IgD-negative memory B cell (primary cell): ENCODE measurements around the gene GHR. TPM values are rescaled to one million over a fixed set of nuclear protein-coding genes. Genes with fewer than 3 reads are reported as not detected.

ENCODE experiments used
- H3K27ac Mint-ChIP-seq, 3 donors: one replicate each; pipeline ENCODE4 v1.8.0; 2020 to 2022; ENCODE audit warnings: mild to moderate bottlenecking in 3 of 3, mixed read lengths in 3 of 3, moderate library complexity in 1 of 3
- H3K27me3 Mint-ChIP-seq: one replicate; pipeline ENCODE4 v1.8.0; 2021; ENCODE audit warnings: mixed read lengths
- H3K36me3 Mint-ChIP-seq: one replicate; pipeline ENCODE4 v1.8.0; 2020; ENCODE audit warnings: mild to moderate bottlenecking, mixed read lengths
- H3K4me1 Mint-ChIP-seq, 3 donors: one replicate each; pipeline ENCODE4 v1.8.0; 2020 to 2022; ENCODE audit warnings: mixed read lengths in 3 of 3, mild to moderate bottlenecking in 1 of 3
- H3K4me3 Mint-ChIP-seq, 4 donors: one replicate each; pipeline ENCODE4 v1.8.0; 2020 to 2022; ENCODE audit warnings: mild to moderate bottlenecking in 4 of 4, mixed read lengths in 4 of 4, moderate library complexity in 3 of 4
- H3K9me3 Mint-ChIP-seq, 3 donors: one replicate each; pipeline ENCODE4 v1.8.0; 2020 to 2021; ENCODE audit warnings: mixed read lengths in 3 of 3, mild to moderate bottlenecking in 1 of 3
- polyA plus RNA-seq: library from polyadenylated mRNA; unstranded; fragments of 300-500 nt; fragmentation: Illumina TruSeq; gene quantifications from one replicate; pipeline ENCODE4 v1.2.3, GENCODE V29; 2021

Gene GHR
- polyA plus RNA-seq, 1 donor from 2014 or later: not detected

DNA sequence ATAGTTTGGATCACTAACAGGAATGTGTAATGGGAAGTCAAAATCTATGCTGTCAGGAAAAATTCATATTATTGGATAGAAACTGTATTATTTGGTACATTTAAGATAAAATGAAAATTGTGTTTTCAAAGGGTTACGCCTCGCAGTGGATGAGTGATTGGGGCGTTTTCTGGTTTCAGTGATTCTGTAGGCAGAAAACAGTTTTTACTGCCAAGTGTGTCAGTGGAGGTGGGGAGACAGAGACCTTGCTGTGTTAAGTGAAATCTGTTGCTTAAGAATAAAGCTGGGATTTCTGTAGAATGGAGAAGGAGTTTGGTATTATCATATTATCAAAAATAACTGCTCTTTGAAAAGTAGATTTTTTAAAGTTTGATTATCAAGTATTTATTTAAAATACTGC lies 69.7 kb downstream of the GHR start:
- H3K4me3 Mint-ChIP-seq: no peak overlapping the region
- H3K36me3 Mint-ChIP-seq: peaks cover 2% of the 10 kb centered on the region
- no peaks in the 10 kb centered on the region for H3K9me3 Mint-ChIP-seq
- no peaks in the 10 kb centered on the region for H3K4me1 Mint-ChIP-seq
- H3K27me3 Mint-ChIP-seq: no peaks in the 10 kb centered on the region
- H3K27ac Mint-ChIP-seq: no peak overlapping the region

DNA sequence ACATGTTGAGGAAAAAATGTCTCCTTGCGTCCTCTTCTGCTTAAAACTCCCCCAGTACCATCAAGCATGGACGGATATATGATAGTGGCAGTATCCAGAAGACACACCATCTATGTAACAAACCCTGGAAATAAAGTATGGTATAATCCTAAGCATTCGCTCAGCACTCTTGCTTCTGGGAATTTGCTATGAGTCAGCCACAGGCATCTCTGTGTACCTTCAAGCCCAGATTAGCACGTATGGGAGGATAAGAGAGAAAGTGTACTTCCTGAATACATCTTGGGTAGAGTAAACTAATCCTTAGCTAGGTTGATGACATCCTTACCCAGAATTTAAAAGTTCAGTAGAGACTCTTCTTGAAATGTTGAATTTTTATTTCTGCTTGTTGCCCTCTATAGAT lies 71.2 kb downstream of the GHR start:
- Mint-ChIP-seq H3K4me1 (no peaks in the 10 kb centered on the region), H3K4me3 (no peak overlapping the region), H3K27ac (no peak overlapping the region), H3K9me3 (no peaks in the 10 kb centered on the region), H3K27me3 (no peaks in the 10 kb centered on the region), H3K36me3 (peaks cover 2% of the 10 kb centered on the region)

DNA sequence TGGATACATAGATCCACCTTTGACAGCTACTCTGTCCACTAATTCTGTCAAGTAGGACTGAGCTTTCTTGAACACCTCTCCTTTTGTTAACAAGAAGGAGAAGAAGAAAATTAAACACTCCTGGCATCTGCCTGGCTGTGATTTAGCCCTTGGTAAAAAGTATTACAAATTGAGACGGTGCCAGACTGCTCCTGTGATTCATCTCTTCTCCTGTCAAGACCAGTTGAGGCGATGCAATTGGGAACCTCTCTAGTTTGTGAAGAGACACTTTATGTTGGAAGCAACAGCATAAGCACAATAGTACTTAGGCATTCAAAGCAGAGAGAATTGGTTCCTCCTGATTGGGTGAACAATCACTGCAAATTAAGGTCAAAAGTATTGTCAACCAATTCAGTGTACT lies 72.7 kb downstream of the GHR start:
- H3K27me3 Mint-ChIP-seq: no peaks in the 10 kb centered on the region
- H3K4me1 Mint-ChIP-seq: no peaks in the 10 kb centered on the region
- H3K36me3 Mint-ChIP-seq: peaks cover 2% of the 10 kb centered on the region
- no peaks in the 10 kb centered on the region for H3K9me3 Mint-ChIP-seq
- H3K4me3 Mint-ChIP-seq: no peak overlapping the region
- no peak overlapping the region for H3K27ac Mint-ChIP-seq

DNA sequence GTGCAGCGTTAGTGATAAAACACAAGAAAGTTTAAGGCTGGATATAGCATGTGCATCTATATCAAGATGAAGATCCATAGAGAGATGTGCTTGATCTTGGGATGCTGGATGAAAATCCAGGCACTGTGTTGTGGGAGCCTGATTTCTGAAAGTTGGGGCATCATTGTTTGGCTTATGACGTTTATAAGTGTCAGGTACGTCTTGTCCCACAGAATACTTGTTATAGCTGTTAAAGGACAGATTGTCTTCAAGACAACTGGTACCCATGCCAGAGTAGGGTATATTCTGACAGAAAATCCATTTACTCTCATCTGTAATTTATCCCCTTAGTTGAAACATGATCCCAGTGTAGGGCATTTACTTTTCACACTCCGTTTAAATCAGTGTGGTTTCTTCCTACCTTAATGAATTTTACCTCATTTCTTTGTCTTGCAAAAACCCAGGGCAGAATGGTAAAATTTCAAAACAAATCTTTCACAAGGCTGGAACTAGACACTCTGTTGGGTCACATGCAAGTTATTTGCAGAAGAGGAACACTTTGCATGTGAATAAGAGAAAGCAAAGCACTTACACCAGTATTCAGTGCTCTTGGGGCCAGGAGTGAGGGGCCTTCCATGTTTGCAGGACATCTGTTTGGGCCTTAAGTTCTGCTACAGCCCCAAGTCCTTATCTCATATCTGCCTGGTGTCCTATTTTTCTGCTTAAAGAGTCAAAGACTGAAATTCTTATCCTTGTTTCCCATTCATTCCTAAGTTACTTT lies 73.3 kb downstream of the GHR start:
- Mint-ChIP-seq H3K36me3 (peaks cover 2% of the 10 kb centered on the region), H3K9me3 (no peaks in the 10 kb centered on the region), H3K27ac (no peak overlapping the region), H3K4me1 (no peaks in the 10 kb centered on the region), H3K4me3 (no peak overlapping the region), H3K27me3 (no peaks in the 10 kb centered on the region)

DNA sequence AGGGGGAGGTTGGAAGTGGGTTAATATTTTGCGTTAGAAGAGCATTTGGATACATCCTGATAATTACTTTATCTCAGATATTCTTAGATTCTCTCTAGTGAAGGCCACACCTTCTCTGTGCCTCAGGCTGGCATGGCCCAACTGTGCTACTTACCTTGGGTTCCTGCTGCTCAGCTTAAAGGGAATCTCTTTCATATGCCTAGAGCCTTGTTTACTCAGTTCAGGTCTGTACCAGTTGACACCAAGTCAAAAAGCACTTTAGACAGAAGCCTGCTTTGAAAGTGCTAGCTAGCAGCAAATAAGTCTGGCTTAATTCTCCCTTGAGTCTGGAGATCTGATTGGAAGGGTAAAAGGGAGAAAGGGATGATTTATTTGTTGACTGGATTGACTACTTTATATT lies 74.8 kb downstream of the GHR start:
- Mint-ChIP-seq H3K4me1 (no peaks in the 10 kb centered on the region), H3K9me3 (no peaks in the 10 kb centered on the region), H3K27me3 (no peaks in the 10 kb centered on the region), H3K36me3 (no peaks in the 10 kb centered on the region), H3K27ac (peak overlapping the region in 1 of 3 donors; percentile 68), H3K4me3 (no peak overlapping the region)

DNA sequence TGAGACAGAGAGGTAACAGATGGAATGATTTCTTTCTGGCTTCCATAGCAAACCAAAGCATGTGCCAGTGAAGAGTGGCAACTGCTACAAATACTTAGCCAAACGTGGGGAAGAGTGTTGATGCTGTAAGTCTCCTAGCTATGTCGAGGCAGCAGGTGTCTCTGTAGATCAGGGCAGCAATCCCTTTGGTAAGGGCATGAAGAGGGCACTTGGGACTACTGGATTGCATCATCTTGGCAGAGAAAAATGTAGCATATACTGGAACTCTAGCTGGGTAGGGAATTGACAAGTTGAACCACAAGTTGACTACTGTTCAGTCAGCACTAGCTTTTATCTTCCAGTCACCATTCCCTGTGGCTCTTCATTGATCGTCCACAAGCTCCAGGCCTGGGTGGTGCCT lies 75.8 kb downstream of the GHR start:
- H3K9me3 Mint-ChIP-seq: no peaks in the 10 kb centered on the region
- no peak overlapping the region for H3K27ac Mint-ChIP-seq
- no peak overlapping the region for H3K4me3 Mint-ChIP-seq
- no peaks in the 10 kb centered on the region for H3K4me1 Mint-ChIP-seq
- H3K27me3 Mint-ChIP-seq: no peaks in the 10 kb centered on the region
- no peaks in the 10 kb centered on the region for H3K36me3 Mint-ChIP-seq

DNA sequence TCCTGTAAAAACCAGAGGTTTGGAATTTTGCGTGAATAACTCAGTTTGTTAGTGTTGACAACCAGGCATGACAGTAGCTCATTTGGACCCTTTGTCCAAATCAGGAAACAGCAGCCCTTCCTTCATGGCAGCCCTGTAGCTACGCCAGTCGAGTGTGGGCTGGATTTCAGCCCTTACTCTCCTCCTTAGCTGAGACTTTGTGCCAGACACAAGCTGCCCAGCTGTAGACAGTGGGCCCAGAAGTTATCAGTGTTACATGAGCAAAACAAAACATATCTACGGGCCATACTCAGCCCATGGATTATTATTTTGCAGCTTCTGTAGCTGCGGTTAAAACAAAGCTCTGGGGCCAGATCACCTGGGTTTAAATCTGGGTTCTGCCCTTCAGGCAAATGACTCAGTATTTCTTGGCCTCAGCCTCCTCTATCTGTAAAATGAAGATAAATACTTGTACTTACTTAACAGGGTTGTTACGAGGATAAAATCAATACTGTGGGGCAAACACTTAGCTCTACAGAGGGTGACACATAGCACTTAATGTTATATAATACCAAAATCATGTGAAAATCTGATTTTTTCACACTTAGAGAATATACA lies 76.9 kb downstream of the GHR start:
- Mint-ChIP-seq H3K27me3 (no peaks in the 10 kb centered on the region), H3K4me3 (no peak overlapping the region), H3K9me3 (no peaks in the 10 kb centered on the region), H3K36me3 (no peaks in the 10 kb centered on the region), H3K27ac (no peak overlapping the region), H3K4me1 (no peaks in the 10 kb centered on the region)

DNA sequence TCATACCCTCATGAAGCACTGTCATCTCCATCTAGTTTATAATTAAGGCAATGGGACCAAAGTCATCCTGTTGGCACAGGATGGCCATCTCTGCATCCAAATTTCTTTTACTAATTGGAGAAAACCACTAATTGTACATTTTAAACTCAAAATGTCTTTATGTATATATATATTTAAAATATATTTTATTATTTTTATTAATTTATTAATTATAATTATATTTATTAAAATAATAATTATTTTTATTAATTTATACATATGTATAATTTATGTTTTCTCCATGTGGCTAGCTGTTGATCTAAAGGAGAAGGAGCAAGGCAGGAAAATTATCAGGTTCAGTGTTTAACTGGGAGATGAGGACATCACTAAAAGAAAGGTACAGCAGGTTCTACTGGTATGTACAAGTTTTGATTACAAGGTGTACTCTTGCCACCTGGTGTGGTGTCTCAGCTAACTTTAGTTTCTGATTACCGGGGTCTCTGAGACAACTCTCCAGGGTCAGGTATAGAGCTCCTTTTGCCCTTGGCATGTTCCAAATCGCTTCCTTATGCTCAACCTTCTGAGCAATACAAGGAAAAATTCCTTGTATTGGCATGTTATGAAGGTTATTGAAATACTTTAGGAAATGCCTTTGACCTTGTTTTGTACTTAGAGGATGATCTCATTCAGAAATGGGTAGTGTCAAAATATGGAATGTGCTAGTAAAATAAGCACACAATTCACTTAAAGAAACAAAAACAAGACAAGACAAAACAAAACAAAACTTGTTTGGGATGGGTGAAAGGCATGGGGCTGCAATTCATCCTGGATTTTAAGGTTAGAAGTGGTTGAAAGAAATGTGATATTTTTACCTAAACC lies 79.6 kb downstream of the GHR start:
- H3K27me3 Mint-ChIP-seq: no peaks in the 10 kb centered on the region
- H3K4me3 Mint-ChIP-seq: no peak overlapping the region
- H3K36me3 Mint-ChIP-seq: no peaks in the 10 kb centered on the region
- no peaks in the 10 kb centered on the region for H3K9me3 Mint-ChIP-seq
- H3K4me1 Mint-ChIP-seq: no peaks in the 10 kb centered on the region
- H3K27ac Mint-ChIP-seq: no peak overlapping the region

DNA sequence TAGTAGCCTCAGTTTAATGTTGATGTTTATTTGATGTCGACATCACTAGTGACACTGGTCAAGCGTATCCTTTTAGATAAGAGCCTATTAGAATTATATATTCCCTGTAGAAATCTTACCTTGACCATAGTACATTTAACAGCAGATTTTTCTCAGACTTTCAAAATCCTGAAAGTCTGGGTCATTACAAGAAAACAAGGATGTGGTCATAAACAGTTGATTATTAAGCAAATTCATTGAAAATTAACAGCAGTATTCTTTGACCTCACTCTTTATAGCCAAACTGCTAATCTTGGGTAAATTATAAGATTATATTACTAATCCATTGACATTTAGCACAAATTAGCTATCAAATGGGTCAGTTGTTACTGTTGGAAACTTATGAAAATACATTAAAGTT lies 83.4 kb downstream of the GHR start:
- no peaks in the 10 kb centered on the region for H3K4me1 Mint-ChIP-seq
- no peaks in the 10 kb centered on the region for H3K36me3 Mint-ChIP-seq
- no peak overlapping the region for H3K4me3 Mint-ChIP-seq
- peaks cover 2% of the 10 kb centered on the region for H3K27me3 Mint-ChIP-seq
- H3K27ac Mint-ChIP-seq: no peak overlapping the region
- H3K9me3 Mint-ChIP-seq: no peaks in the 10 kb centered on the region

DNA sequence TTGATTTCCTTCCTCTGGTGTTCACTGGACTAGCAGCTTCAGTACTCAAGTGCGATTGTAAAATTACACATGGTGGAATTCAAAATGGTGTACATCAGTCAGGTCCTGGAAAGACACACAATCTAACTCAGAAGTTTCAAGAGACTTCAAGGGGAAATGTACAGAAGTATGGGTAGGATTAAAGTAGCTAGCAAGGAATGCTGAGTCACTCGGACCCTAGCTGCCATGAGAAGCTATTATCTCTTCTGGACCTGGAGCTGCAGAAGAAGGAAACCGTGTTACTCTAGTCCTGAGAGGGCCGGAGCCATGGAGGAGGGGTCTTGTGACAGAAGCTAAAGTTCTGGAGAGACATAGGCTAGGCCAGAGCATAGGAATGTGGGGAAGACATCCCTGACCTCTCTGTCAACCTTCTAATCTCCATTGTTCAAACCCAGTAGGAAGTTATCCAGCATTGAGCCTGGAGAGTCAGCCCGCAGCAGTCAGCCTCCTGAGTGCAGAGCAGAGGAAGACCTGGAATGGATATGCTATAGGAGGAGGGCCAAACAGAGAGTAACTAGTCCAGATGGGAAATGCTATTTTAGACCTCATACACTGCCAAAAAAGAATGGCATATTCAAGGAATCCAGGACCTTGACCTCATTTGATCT lies 84.3 kb downstream of the GHR start:
- Mint-ChIP-seq H3K27ac (no peak overlapping the region), H3K27me3 (peaks cover 2% of the 10 kb centered on the region)

DNA sequence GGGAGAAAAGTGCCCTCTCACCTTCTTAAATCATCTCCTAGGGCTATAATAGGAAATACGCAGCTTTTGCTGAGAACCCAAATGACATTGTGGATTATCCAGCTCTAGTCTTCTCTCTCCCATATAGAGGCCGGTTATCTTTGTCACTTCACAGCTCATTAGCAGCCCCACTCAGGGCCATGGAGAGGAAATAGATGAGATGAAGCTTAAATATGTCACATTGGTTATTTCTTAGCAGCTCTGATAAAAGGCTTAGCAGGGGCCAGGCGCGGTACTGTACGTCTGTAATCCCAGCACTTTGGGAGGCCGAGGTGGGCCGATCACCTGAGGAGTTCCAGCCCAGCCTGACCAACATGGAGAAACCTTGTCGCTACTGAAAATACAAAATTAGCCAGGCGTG lies 90.0 kb downstream of the GHR start:
- Mint-ChIP-seq H3K27ac (no peak overlapping the region), H3K4me1 (peaks cover 0 to 2% (median 0%) of the 10 kb centered on the region in 3 donors), H3K27me3 (peaks cover 2% of the 10 kb centered on the region), H3K4me3 (no peak overlapping the region), H3K9me3 (no peaks in the 10 kb centered on the region), H3K36me3 (no peaks in the 10 kb centered on the region)

More for the DNA sequence above, 84.3 kb downstream of the GHR start:
- Mint-ChIP-seq H3K36me3 (no peaks in the 10 kb centered on the region), H3K4me3 (no peak overlapping the region), H3K9me3 (no peaks in the 10 kb centered on the region), H3K4me1 (no peaks in the 10 kb centered on the region)

DNA sequence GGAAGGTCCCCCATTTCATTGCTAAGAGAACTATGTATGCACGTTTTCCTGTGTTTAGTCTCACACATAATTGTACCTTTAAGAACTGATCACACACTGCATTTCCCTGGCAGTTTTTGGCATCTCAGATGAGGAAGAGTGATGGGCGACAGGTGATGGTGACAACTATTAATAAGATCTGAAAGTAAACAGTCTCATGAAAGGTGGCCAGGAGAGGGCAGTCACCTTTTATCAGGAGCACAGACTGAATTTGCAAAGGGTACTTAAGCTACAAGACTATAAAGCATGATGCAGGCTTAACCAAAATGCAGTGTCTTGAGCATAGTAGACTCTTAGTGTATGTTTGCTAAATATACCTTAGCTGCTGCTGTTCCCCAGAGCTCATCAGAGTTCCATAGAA lies 91.5 kb downstream of the GHR start:
- Mint-ChIP-seq H3K4me3 (no peak overlapping the region), H3K36me3 (no peaks in the 10 kb centered on the region), H3K27me3 (peaks cover 2% of the 10 kb centered on the region), H3K9me3 (no peaks in the 10 kb centered on the region), H3K27ac (no peak overlapping the region), H3K4me1 (peaks cover 0 to 2% (median 0%) of the 10 kb centered on the region in 3 donors)

DNA sequence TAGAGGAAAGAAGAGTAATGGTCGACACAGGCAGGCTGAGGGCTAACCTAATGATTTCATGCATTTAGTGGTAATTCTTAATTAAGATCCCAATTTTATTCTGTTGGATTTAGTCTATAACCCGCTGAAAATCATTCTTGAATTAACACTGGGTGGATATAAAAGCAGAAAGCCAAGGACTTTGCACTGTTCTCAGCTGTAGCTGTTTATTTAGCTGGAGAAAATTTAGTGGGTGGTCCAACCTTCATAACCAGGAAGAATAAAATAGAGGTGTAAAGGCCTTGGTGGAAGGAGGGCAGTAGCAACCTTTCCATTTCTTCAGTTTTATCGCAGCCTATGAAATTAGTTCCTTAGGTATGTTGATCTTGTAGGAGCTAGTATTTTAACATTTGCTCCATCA lies 92.3 kb downstream of the GHR start:
- Mint-ChIP-seq H3K4me3 (no peak overlapping the region), H3K36me3 (no peaks in the 10 kb centered on the region), H3K4me1 (peaks cover 0 to 2% (median 0%) of the 10 kb centered on the region in 3 donors), H3K27me3 (peaks cover 2% of the 10 kb centered on the region), H3K9me3 (no peaks in the 10 kb centered on the region), H3K27ac (no peak overlapping the region)

DNA sequence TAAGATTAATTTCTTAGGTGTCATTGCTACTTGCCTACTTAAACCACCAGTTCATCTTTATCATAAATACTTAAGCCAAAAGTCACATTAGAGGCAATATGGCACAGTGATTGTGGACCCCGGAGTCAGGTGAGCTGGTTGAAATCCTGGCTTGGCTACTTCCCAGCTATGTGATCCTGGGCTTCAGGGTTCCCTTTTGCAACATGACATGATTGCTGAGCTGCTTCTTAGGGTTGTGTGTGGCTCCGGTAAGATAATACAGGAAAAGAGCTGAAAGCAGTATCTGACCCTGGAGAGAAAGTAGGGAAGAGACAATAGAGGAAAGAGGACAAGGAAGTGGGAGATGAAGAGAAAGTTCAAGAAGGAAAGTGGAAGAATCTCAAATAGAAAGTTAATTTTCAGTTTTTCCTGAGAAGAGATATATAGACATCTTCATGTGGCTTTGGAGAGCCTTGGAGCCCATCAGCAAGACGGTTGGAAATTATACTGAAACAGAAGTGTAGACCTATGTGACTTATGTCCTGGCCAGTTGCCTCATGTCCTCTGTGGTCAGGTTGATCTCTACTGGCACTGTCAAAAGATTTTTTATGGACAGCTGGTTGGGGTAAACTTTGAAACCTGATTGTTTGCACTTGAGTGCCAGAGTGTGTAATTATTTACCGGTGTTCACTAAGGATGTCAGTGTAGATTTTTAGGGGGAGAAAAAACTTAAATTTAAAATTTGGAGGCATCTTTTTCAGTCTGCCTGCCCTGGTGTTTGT lies 93.2 kb downstream of the GHR start:
- H3K27me3 Mint-ChIP-seq: peaks cover 2% of the 10 kb centered on the region
- no peaks in the 10 kb centered on the region for H3K9me3 Mint-ChIP-seq
- H3K4me3 Mint-ChIP-seq: no peak overlapping the region
- no peak overlapping the region for H3K27ac Mint-ChIP-seq
- H3K36me3 Mint-ChIP-seq: no peaks in the 10 kb centered on the region
- peaks cover 0 to 2% (median 0%) of the 10 kb centered on the region in 3 donors for H3K4me1 Mint-ChIP-seq
